K562 (cell line): ENCODE measurements around the gene IRX5. TPM values are rescaled to one million over a fixed set of nuclear protein-coding genes. Genes with fewer than 3 reads are reported as not detected.

Source experiments
- E2F5 ChIP-seq: sonication (generic); formaldehyde crosslinking; IDR thresholded peaks from 2 replicates; pipeline ENCODE4 v1.8.0; 2022; ENCODE audit warnings: mild to moderate bottlenecking, missing genetic modification reagents
- FOXJ3 ChIP-seq: sonication (generic); formaldehyde crosslinking; IDR thresholded peaks from 2 replicates; pipeline ENCODE4 v1.4.0; 2020; ENCODE audit warnings: mild to moderate bottlenecking, missing genetic modification reagents
- HNRNPL ChIP-seq: fragments of 200-400 bp; formaldehyde crosslinking; IDR thresholded peaks from 2 replicates; pipeline ENCODE4 v1.6.1; 2017; ENCODE audit warnings: low read depth, mild to moderate bottlenecking, low read length
- MTA3 ChIP-seq: fragments of 450-650 bp; formaldehyde crosslinking; IDR thresholded peaks from 2 replicates; pipeline ENCODE4 v1.6.1; 2017; ENCODE audit warnings: mild to moderate bottlenecking, borderline replicate concordance
- NBN ChIP-seq: fragments of 450-650 bp; IDR thresholded peaks from 2 replicates; pipeline ENCODE4 v1.6.1; 2016; ENCODE audit warnings: low read depth, mild to moderate bottlenecking
- PHF8 ChIP-seq: fragments of 200-600 bp; sonication (generic); IDR thresholded peaks from 2 replicates; pipeline ENCODE4 v1.6.1; 2012; ENCODE audit warnings: mixed run types, mild to moderate bottlenecking, inconsistent platforms, low read length, moderate library complexity, borderline replicate concordance
- SRSF3 ChIP-seq: fragments of 200-400 bp; formaldehyde crosslinking; IDR thresholded peaks from 2 replicates; pipeline ENCODE4 v1.6.1; 2016; ENCODE audit warnings: mild to moderate bottlenecking, low read length, moderate library complexity; ENCODE audit not compliant: insufficient read depth
- SRSF7 ChIP-seq: fragments of 200-400 bp; formaldehyde crosslinking; optimal IDR thresholded peaks from 2 replicates; pipeline ENCODE3; 2017; ENCODE audit warnings: mild to moderate bottlenecking, low read depth, low read length
- ZBTB43 ChIP-seq: sonication (generic); formaldehyde crosslinking; IDR thresholded peaks from 2 replicates; pipeline ENCODE4 v1.8.0; 2023; ENCODE audit warnings: mild to moderate bottlenecking, missing genetic modification reagents
- ZNF146 ChIP-seq: IDR thresholded peaks from one replicate; pipeline ENCODE4 v1.6.1; 2018; ENCODE audit warnings: missing compliant biosample characterization; ENCODE audit not compliant: unreplicated experiment
- ZNF23 ChIP-seq: fragments of 250-450 bp; sonication (Bioruptor Pico); IDR thresholded peaks from 2 replicates; pipeline ENCODE4 v1.4.0; 2020; ENCODE audit warnings: mild to moderate bottlenecking
- ZNF398 ChIP-seq: fragments of 250-450 bp; sonication (Bioruptor Pico); IDR thresholded peaks from 2 replicates; pipeline ENCODE4 v1.8.0; 2021; ENCODE audit warnings: moderate library complexity, mild to moderate bottlenecking, inconsistent platforms
- ZNF699 ChIP-seq: fragments of 250-450 bp; sonication (Bioruptor Pico); IDR thresholded peaks from 2 replicates; pipeline ENCODE4 v1.8.0; 2021; ENCODE audit warnings: mild to moderate bottlenecking, moderate library complexity; ENCODE audit not compliant: insufficient replicate concordance
- polyA plus RNA-seq, 8 experiments: library from polyadenylated mRNA; depleted of rRNA in 4 of 8; stranded (reverse) in 5 of 8; unstranded in 3 of 8; fragments of >200 nt; fragmentation: Nextera tagmentation in 2 of 8; fragmentation: Illumina TruSeq in 1 of 8; extraction: Ambion mirVana in 2 of 8; extraction: Trizol in 1 of 8; gene quantifications; 2 replicates each; pipeline versions ENCODE4 v1.2.1 to v1.2.3, GENCODE V29; 2011 to 2014; ENCODE audit warnings: inconsistent platforms in 1 of 8, missing spikeins in 1 of 8
- total RNA-seq, 7 experiments: library from RNA; depleted of rRNA in 6 of 7; stranded (reverse); fragments of >200 nt in 6 of 7; fragmentation: Illumina TruSeq in 2 of 7; extraction: Trizol in 2 of 7; gene quantifications; 2 replicates each; pipeline versions ENCODE4 v1.2.1 to v1.2.3, GENCODE V29; 2011 to 2021; ENCODE audit warnings: low replicate concordance in 1 of 7
- TF ChIP-seq, protein P1 (sequence below), 2 experiments: fragments of 450-650 bp; formaldehyde crosslinking in 1 of 2; IDR thresholded peaks; 2 replicates each; pipeline versions ENCODE4 v1.4.0 to v1.6.1; 2014 to 2020; ENCODE audit warnings: mild to moderate bottlenecking in 2 of 2, borderline replicate concordance in 1 of 2, low read depth in 1 of 2

Gene IRX5
- total and polyA plus RNA-seq, 9 of the 15 experiments (the other 6 are each of a cell fraction or from before 2014, with no cell fraction given): 0.20 to 4.2 (median 0.94) TPM

- no peak for TF ChIP-seq E2F5 (CRISPR knock-in tag)
- TF ChIP-seq, protein P1, sequence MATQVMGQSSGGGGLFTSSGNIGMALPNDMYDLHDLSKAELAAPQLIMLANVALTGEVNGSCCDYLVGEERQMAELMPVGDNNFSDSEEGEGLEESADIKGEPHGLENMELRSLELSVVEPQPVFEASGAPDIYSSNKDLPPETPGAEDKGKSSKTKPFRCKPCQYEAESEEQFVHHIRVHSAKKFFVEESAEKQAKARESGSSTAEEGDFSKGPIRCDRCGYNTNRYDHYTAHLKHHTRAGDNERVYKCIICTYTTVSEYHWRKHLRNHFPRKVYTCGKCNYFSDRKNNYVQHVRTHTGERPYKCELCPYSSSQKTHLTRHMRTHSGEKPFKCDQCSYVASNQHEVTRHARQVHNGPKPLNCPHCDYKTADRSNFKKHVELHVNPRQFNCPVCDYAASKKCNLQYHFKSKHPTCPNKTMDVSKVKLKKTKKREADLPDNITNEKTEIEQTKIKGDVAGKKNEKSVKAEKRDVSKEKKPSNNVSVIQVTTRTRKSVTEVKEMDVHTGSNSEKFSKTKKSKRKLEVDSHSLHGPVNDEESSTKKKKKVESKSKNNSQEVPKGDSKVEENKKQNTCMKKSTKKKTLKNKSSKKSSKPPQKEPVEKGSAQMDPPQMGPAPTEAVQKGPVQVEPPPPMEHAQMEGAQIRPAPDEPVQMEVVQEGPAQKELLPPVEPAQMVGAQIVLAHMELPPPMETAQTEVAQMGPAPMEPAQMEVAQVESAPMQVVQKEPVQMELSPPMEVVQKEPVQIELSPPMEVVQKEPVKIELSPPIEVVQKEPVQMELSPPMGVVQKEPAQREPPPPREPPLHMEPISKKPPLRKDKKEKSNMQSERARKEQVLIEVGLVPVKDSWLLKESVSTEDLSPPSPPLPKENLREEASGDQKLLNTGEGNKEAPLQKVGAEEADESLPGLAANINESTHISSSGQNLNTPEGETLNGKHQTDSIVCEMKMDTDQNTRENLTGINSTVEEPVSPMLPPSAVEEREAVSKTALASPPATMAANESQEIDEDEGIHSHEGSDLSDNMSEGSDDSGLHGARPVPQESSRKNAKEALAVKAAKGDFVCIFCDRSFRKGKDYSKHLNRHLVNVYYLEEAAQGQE (IDR thresholded peaks at IDR 0.05; ENCODE audit: borderline replicate concordance): peak; percentile 65
- TF ChIP-seq, protein P1 (CRISPR knock-in tag; IDR thresholded peaks at IDR 0.05; ENCODE audit: low read depth): no peak
- TF ChIP-seq SRSF3: no peak
- peak; percentile 88; the same call in 1 of the 2 replicates for TF ChIP-seq NBN
- 0 out of 2 replicates have a peak, but pooled peaks have one; percentile 33 for TF ChIP-seq HNRNPL
- TF ChIP-seq FOXJ3 (CRISPR knock-in tag): no peak
- TF ChIP-seq ZNF146 (CRISPR knock-in tag): no peak
- no peak for TF ChIP-seq ZNF398
- TF ChIP-seq MTA3: no peak
- no peak for TF ChIP-seq ZNF23 (CRISPR knock-in tag)
- TF ChIP-seq SRSF7: no peak
- no peak for TF ChIP-seq ZBTB43 (CRISPR knock-in tag)
- peak; percentile 41; the same call in 1 of the 2 replicates for TF ChIP-seq PHF8
- no peak for TF ChIP-seq ZNF699 (CRISPR knock-in tag)
Observed at GRCh38 chr16:54930005-54930868, at the start of gene IRX5 (continued).
